Keratinocyte (primary cell): ENCODE data around the gene NR2F1.

Experiments used
- EZH2 ChIP-seq: IDR thresholded peaks from one replicate; pipeline ENCODE4 v1.6.1; 2012; ENCODE audit warnings: inconsistent platforms, mild to moderate bottlenecking, low read length, moderate library complexity
- TF ChIP-seq, protein P1 (sequence below), 3 experiments: IDR thresholded peaks in 1 of 3; conservative IDR thresholded peaks in 1 of 3; optimal IDR thresholded peaks in 1 of 3; 2 replicates in 2 of 3; 3 replicates in 1 of 3; pipeline versions ENCODE3 to v1.5.1; 2011; ENCODE audit warnings: low read length in 3 of 3, mild to moderate bottlenecking in 3 of 3, moderate library complexity in 2 of 3, control low read depth in 1 of 3, inconsistent platforms in 1 of 3; ENCODE audit not compliant: insufficient read depth in 2 of 3; ENCODE audit errors: extremely low read depth in 1 of 3

DNA sequence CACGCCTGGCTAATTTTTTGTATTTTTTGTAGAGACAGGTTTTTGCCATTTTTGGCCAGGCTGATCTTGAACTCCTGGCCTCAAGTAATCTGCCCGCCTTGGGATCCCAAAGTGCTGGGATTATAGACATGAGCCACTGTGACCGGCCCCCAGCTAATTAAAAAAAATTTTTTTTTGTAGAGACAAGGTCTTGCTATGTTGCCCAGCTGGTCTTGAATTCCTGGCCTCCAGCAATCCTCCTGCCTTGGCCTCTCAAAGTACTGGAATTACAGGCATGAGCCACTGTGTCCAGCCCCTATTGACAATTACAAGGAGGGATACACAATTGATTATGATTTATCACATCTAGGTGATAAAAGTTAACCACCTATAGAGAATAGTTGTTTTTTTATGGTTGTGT is 59.5 kb downstream of the NR2F1 start:
- TF ChIP-seq, protein P1, sequence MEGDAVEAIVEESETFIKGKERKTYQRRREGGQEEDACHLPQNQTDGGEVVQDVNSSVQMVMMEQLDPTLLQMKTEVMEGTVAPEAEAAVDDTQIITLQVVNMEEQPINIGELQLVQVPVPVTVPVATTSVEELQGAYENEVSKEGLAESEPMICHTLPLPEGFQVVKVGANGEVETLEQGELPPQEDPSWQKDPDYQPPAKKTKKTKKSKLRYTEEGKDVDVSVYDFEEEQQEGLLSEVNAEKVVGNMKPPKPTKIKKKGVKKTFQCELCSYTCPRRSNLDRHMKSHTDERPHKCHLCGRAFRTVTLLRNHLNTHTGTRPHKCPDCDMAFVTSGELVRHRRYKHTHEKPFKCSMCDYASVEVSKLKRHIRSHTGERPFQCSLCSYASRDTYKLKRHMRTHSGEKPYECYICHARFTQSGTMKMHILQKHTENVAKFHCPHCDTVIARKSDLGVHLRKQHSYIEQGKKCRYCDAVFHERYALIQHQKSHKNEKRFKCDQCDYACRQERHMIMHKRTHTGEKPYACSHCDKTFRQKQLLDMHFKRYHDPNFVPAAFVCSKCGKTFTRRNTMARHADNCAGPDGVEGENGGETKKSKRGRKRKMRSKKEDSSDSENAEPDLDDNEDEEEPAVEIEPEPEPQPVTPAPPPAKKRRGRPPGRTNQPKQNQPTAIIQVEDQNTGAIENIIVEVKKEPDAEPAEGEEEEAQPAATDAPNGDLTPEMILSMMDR (optimal IDR thresholded peaks at IDR 0.05 in 1 of 3, IDR thresholded peaks at IDR 0.05 in 1 of 3, conservative IDR thresholded peaks at IDR 0.05 in 1 of 3; ENCODE audit: extremely low read depth in 1 of 3, insufficient read depth in 2 of 3, low read length in 3 of 3), result no peak
- no peak for TF ChIP-seq EZH2
